Activated naive CD8-positive, alpha-beta T cell treated with anti-CD3 and anti-CD28 coated beads, Interleukin-2, amount 50 U/mL, for 24 hours (primary cell): ENCODE results near the gene LY9.
A peak's percentile ranks its signal among the peaks of the same experiment; 100 is the strongest.
"Not testable (repeated sequence)": the region's sequence is repeated elsewhere in the genome, so short reads cannot be mapped to it uniquely, and the experiment has no call there.

Experiments
- ATAC-seq: fragments of 150-1000 bp; cut with Tn5 transposase; one replicate; pipeline ENCODE4 v1.10.0; 2021
- DNase-seq: peaks from one replicate; pipeline ENCODE4 v3.0.0; 2021
- H3K27ac Mint-ChIP-seq: one replicate; pipeline ENCODE4 v1.8.0; 2021; ENCODE audit warnings: mild to moderate bottlenecking, mixed read lengths
- H3K27me3 Mint-ChIP-seq: one replicate; pipeline ENCODE4 v1.8.0; 2021; ENCODE audit warnings: mixed read lengths
- H3K36me3 Mint-ChIP-seq: one replicate; pipeline ENCODE4 v1.8.0; 2021; ENCODE audit warnings: low read depth, mixed read lengths
- H3K4me1 Mint-ChIP-seq: one replicate; pipeline ENCODE4 v1.8.0; 2021; ENCODE audit warnings: mixed read lengths
- H3K4me3 Mint-ChIP-seq: one replicate; pipeline ENCODE4 v1.8.0; 2021; ENCODE audit warnings: mild to moderate bottlenecking, moderate library complexity, mixed read lengths
- H3K9me3 Mint-ChIP-seq: one replicate; pipeline ENCODE4 v1.8.0; 2021; ENCODE audit warnings: mixed read lengths

Gene LY9

DNA sequence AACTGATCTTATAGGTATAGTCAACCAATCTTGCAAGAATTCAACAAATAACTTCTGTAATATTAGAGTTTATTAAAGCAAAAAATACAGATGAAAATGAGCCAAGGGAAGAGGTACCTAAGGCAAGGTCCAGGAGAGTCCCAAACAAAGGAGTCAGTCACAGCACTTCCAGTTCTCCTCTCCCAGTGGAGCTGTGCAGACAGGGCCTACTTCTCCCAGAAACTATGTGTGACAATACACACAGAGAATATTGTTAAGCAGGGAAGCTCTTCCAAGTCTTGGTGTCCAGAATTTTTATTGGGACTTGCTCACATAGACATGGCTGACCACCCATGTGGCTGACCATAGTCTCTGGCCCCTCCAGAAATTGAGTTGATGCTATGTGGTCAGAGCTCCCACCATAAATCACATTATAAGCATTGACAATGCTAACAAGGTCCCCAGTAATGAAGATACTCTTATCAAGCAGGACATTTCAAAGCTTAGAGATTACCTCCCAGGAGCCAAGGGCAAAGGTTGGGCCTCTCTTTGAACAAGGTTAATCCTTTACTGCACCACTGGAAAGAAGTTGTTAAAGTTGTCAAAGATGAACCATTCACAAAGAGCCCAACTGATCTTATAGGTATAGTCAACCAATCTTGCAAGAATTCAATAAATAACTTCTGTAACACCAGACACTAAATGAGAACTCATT is 70.2 kb downstream of the LY9 start:
- Mint-ChIP-seq H3K4me3 (no peak overlapping the region), H3K4me1 (peaks cover 42% of the 10 kb centered on the region), H3K36me3 (no peaks in the 10 kb centered on the region), H3K27ac (no peak overlapping the region), H3K9me3 (no peaks in the 10 kb centered on the region), H3K27me3 (peaks cover 1% of the 10 kb centered on the region)
- DNase-seq = no peak
- ATAC-seq = no peak

DNA sequence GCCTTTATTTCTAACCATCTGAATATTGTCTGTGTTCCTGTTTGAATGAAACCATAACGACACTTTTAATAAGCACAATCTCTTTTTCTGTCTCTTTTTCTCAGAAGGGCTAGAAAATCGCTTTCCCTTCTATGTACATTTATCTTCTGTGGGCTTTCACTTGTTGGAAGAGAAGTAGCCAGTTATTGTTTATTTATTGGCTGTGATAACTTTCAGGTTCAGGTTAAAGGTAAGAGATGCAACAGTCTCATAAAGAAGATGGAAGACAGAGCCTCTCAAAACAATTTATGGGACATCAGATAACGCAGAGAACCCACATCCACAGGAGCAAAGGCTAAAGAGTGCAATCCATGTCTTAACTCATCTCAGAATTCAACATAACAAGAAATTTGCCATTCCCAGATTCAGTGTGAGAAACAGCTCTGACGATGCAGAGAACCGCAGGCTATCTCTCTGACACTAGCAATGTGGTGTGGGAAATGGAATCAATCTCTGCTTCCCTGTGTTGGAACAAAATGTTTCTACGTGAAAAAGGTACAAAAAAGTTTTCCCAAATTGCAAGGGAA is 70.8 kb downstream of the LY9 start:
- H3K4me1 Mint-ChIP-seq = peaks cover 38% of the 10 kb centered on the region
- DNase-seq = no peak
- no peaks in the 10 kb centered on the region for H3K27me3 Mint-ChIP-seq
- H3K27ac Mint-ChIP-seq = no peak overlapping the region
- no peak overlapping the region for H3K4me3 Mint-ChIP-seq
- no peaks in the 10 kb centered on the region for H3K36me3 Mint-ChIP-seq
- H3K9me3 Mint-ChIP-seq = no peaks in the 10 kb centered on the region
- no peak for ATAC-seq

DNA sequence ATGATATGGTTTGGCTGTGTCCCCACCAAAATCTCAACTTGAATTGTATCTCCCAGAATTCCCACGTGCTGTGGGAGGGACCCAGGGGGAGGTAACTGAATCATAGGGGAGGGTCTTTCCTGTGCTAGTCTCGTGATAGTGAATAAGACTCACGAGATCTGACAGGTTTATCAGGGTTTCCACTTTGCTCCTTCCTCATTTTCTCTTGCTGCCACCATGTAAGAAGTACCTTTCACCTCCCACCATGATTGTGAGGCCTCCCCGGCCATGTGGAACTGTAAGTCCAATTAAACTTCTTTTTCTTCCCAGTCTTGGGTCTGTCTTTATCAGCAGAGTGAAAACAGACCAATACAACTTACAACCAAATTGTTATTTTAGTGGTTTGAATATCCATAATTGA is 71.7 kb downstream of the LY9 start:
- not testable (repeated sequence) for H3K27me3 Mint-ChIP-seq, H3K9me3 Mint-ChIP-seq, DNase-seq, H3K4me3 Mint-ChIP-seq, H3K36me3 Mint-ChIP-seq, ATAC-seq, H3K27ac Mint-ChIP-seq
- peaks cover 30% of the 10 kb centered on the region for H3K4me1 Mint-ChIP-seq

GRCh38 chr1:160868141-160868540 is 72.2 kb downstream of the LY9 start:
- Mint-ChIP-seq H3K4me3 (no peak overlapping the region), H3K36me3 (no peaks in the 10 kb centered on the region), H3K9me3 (no peaks in the 10 kb centered on the region), H3K27me3 (no peaks in the 10 kb centered on the region), H3K27ac (no peak overlapping the region), H3K4me1 (peaks cover 25% of the 10 kb centered on the region)
- no peak for ATAC-seq
- DNase-seq = no peak

GRCh38 chr1:160874935-160875334 is 79.0 kb downstream of the LY9 start:
- Mint-ChIP-seq H3K27ac (no peak overlapping the region), H3K36me3 (no peaks in the 10 kb centered on the region), H3K4me1 (peaks cover 26% of the 10 kb centered on the region), H3K9me3 (no peaks in the 10 kb centered on the region), H3K4me3 (no peak overlapping the region), H3K27me3 (no peaks in the 10 kb centered on the region)
- ATAC-seq = peak; percentile 80
- no peak for DNase-seq

DNA sequence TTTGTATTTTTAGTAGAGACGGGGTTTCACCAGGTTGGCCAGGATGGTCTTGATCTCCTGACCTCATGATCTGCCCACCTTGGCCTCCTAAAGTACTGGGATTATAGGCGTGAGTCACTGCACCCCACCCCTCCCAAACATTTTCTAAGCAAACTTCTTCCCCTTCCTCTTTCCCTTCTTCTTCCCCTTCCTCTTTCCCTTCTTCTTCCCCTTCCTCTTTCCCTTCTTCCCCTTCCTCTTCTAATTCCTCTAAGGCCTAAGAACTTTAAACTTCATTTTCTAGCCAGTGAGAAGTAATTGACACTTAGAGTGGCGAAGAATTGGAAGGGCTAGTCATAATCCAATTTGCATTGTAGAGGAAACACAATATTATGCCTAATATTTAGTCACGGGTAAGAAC is 79.6 kb downstream of the LY9 start:
- not testable (repeated sequence) for H3K27ac Mint-ChIP-seq

GRCh38 chr1:160876311-160876710 is 80.3 kb downstream of the LY9 start:
- Mint-ChIP-seq H3K36me3 (no peaks in the 10 kb centered on the region), H3K4me3 (no peak overlapping the region), H3K27me3 (no peaks in the 10 kb centered on the region), H3K4me1 (peaks cover 26% of the 10 kb centered on the region), H3K9me3 (no peaks in the 10 kb centered on the region), H3K27ac (no peak overlapping the region)
- DNase-seq (no peak), ATAC-seq (no peak)

More for the DNA sequence above, 79.6 kb downstream of the LY9 start:
- H3K4me3 Mint-ChIP-seq, H3K27me3 Mint-ChIP-seq, DNase-seq, H3K9me3 Mint-ChIP-seq, H3K36me3 Mint-ChIP-seq, ATAC-seq: not testable (repeated sequence)
- H3K4me1 Mint-ChIP-seq = peaks cover 26% of the 10 kb centered on the region

DNA sequence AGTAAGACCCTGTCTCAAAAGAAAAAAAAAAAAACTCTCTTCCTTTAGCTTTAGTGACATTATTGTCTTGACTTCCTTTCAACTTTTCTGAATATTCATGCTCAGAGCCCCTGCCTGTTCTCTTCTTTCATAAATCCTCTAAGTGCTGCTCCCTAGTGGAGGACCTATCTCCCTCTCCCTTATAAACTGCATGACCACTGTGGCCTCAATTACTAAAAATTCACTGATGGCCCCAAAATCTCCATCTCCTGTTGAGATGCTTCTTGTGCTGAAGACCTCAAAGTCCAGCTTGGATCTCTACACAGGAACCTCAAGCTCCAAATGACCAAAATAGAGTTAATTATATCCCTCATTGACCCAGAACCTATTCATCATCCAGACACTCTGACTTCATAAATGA is 81.2 kb downstream of the LY9 start:
- no peak overlapping the region for H3K4me3 Mint-ChIP-seq
- H3K9me3 Mint-ChIP-seq = no peaks in the 10 kb centered on the region
- peak overlapping the region; percentile 20 for H3K27ac Mint-ChIP-seq
- DNase-seq (no peak), ATAC-seq (no peak)
- H3K36me3 Mint-ChIP-seq = no peaks in the 10 kb centered on the region
- H3K27me3 Mint-ChIP-seq = no peaks in the 10 kb centered on the region
- peaks cover 26% of the 10 kb centered on the region for H3K4me1 Mint-ChIP-seq
